VCaP (cell line): ENCODE data around the gene KLK13.
A peak's percentile ranks its signal among the peaks of the same experiment; 100 is the strongest.

Experiments used
- H3K27ac ChIP-seq: fragments of 450-650 bp; 2 replicates; pipeline ENCODE4 v1.5.1; 2017
- TF ChIP-seq, protein P1 (sequence below): fragments of 450-650 bp; conservative IDR thresholded peaks from 2 replicates; pipeline ENCODE4 v1.5.1; 2017; ENCODE audit warnings: mild to moderate bottlenecking, moderate library complexity

KLK13 gene

DNA sequence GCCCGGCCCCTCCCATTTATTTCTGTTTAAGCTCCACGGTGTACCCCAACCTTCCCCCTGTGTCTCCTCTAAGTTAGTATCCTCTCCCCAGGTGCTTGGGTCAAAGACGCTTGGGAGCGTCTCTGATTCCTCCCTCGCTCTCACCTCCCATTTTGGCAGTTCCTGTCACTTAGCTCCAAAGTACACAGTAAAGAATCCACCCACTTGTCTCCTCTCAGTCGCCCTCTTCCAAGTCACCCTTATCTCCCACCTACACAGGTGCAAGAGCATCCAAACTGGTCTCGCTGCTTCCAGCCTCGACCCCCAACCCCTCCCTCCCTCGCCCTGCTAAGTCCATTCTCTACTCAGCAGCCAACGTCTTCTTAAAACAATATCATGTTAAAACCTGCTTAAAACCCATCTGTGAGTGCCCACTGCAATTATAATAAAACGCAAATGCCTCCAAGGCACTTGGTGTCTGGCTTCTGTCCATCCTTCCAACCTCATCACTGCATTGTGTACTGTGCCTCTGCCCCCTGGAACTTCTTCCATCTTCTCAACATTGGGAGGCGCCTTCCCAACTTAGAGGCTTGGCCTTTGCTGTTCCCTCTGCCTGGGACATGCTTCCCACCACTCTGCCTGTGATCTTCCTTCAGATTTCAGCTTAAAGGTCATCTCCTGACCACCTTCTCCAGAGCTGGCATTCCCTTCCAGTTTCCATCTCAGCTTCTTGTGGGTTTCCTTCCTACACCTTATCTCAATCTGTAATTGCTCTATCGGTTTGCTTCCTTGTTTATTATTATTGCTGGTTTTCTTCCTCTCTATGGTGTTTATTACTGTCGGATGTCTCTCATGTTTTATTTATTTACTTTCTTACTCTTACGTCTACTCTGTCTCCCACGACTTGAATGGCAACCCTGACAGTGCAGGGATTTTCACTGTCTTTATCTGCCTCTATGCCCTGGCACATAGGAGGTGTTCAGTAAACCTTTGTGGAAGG, 27.3 kb upstream of the KLK13 start:
- TF ChIP-seq, protein P1, sequence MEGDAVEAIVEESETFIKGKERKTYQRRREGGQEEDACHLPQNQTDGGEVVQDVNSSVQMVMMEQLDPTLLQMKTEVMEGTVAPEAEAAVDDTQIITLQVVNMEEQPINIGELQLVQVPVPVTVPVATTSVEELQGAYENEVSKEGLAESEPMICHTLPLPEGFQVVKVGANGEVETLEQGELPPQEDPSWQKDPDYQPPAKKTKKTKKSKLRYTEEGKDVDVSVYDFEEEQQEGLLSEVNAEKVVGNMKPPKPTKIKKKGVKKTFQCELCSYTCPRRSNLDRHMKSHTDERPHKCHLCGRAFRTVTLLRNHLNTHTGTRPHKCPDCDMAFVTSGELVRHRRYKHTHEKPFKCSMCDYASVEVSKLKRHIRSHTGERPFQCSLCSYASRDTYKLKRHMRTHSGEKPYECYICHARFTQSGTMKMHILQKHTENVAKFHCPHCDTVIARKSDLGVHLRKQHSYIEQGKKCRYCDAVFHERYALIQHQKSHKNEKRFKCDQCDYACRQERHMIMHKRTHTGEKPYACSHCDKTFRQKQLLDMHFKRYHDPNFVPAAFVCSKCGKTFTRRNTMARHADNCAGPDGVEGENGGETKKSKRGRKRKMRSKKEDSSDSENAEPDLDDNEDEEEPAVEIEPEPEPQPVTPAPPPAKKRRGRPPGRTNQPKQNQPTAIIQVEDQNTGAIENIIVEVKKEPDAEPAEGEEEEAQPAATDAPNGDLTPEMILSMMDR = no peak
- peak overlapping the region; percentile 63 for H3K27ac ChIP-seq

DNA sequence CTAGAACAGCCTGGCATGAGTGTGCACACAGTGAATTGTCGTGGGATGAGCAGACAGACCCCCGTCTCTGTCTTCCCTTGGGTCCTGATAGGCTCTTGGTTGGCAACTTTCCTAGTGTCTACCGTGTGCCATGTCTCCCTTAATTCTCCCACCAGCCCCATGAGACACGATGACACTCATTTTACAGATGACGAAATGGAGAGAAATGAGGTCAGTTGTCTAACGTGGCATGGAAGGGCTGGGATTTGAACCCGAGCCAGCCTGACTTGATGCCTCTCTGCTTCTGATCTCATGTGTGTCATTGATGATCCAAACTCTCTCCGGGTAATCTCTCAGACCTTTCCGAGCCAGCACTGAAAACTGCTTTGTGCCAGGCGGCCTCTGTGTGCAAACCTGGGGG, 26.2 kb upstream of the KLK13 start:
- TF ChIP-seq, protein P1 = no peak

DNA sequence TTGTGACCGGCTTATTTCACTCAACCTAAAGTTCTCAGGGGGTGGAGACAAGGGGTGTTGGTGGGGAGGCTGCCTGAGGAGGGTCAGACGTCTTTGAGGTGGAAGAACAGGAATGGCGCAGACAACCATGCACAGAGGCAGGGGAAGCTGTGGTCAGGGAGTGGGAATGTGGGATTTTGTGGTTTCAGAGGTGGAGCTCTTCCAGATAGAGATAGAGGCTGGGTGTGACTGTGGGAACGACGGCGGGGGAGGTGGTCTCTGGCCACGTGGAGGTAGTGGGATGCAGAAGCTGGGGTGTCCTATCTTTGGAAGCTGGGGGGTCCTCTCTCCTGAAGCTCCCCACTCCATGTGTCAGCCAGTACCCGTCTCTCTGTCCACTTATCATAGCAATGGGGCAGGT, 25.6 kb upstream of the KLK13 start:
- TF ChIP-seq, protein P1 = no peak
- H3K27ac ChIP-seq = no peak overlapping the region

More for the DNA sequence above, 26.2 kb upstream of the KLK13 start:
- H3K27ac ChIP-seq = peak overlapping the region; percentile 63; the same call in 1 of the 2 replicates

- no peak overlapping the region for H3K27ac ChIP-seq
- TF ChIP-seq, protein P1 = no peak
Observed at GRCh38 chr19:51089786-51090185, 24.9 kb upstream of the KLK13 start.

- TF ChIP-seq, protein P1 = no peak
- H3K27ac ChIP-seq = no peak overlapping the region
Observed at GRCh38 chr19:51086153-51086850, 21.4 kb upstream of the KLK13 start.

GRCh38 chr19:51084505-51084904, 19.6 kb upstream of the KLK13 start:
- H3K27ac ChIP-seq = no peak overlapping the region
- TF ChIP-seq, protein P1 = no peak

GRCh38 chr19:51083783-51084182, 18.9 kb upstream of the KLK13 start:
- TF ChIP-seq, protein P1 = no peak

More at GRCh38 chr19:51083783-51084182, 18.9 kb upstream of the KLK13 start:
- no peak overlapping the region for H3K27ac ChIP-seq
